SK-N-SH treated with all-trans-retinoic acid at 6 μM for 48 hours (cell line): ENCODE results near the gene TSPAN3.

Experiments used
- TF ChIP-seq, protein P1 (sequence below): fragments of 250-450 bp; sonication (Bioruptor Pico); IDR thresholded peaks from 2 replicates; pipeline ENCODE4 v1.5.0; 2020; ENCODE audit warnings: mild to moderate bottlenecking, moderate library complexity
- TF ChIP-seq, protein P2 (sequence below): fragments of 250-450 bp; sonication (Bioruptor Pico); IDR thresholded peaks from 2 replicates; pipeline ENCODE4 v1.8.0; 2020; ENCODE audit warnings: mild to moderate bottlenecking, moderate library complexity, borderline replicate concordance

DNA sequence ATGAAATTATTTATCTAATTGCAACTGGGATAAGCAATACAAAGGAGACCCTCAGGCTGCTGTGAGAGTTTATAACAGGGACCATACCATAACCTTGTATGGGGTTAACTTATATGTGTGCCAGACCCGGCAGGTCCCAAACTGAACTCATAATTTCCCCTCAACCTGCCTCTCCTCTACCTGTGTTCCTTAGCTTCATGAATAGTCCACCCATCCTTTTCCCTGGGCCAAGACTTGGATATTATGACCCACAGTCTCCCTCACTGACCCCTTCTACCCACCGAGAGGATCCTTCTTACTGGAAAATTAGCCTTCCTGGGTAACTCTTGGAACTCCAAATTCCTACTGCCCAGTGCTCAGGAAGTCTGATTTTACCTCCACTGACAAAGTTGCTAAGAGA is 3.4 kb upstream of the TSPAN3 start:
- TF ChIP-seq, protein P1, sequence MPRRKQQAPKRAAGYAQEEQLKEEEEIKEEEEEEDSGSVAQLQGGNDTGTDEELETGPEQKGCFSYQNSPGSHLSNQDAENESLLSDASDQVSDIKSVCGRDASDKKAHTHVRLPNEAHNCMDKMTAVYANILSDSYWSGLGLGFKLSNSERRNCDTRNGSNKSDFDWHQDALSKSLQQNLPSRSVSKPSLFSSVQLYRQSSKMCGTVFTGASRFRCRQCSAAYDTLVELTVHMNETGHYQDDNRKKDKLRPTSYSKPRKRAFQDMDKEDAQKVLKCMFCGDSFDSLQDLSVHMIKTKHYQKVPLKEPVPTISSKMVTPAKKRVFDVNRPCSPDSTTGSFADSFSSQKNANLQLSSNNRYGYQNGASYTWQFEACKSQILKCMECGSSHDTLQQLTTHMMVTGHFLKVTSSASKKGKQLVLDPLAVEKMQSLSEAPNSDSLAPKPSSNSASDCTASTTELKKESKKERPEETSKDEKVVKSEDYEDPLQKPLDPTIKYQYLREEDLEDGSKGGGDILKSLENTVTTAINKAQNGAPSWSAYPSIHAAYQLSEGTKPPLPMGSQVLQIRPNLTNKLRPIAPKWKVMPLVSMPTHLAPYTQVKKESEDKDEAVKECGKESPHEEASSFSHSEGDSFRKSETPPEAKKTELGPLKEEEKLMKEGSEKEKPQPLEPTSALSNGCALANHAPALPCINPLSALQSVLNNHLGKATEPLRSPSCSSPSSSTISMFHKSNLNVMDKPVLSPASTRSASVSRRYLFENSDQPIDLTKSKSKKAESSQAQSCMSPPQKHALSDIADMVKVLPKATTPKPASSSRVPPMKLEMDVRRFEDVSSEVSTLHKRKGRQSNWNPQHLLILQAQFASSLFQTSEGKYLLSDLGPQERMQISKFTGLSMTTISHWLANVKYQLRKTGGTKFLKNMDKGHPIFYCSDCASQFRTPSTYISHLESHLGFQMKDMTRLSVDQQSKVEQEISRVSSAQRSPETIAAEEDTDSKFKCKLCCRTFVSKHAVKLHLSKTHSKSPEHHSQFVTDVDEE (CRISPR knock-in tag) = no peak
- TF ChIP-seq, protein P2, sequence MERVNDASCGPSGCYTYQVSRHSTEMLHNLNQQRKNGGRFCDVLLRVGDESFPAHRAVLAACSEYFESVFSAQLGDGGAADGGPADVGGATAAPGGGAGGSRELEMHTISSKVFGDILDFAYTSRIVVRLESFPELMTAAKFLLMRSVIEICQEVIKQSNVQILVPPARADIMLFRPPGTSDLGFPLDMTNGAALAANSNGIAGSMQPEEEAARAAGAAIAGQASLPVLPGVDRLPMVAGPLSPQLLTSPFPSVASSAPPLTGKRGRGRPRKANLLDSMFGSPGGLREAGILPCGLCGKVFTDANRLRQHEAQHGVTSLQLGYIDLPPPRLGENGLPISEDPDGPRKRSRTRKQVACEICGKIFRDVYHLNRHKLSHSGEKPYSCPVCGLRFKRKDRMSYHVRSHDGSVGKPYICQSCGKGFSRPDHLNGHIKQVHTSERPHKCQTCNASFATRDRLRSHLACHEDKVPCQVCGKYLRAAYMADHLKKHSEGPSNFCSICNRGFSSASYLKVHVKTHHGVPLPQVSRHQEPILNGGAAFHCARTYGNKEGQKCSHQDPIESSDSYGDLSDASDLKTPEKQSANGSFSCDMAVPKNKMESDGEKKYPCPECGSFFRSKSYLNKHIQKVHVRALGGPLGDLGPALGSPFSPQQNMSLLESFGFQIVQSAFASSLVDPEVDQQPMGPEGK = no peak
